H9 (cell line): ENCODE measurements around the gene IST1. TPM values are rescaled to one million over a fixed set of nuclear protein-coding genes. Genes with fewer than 3 reads are reported as not detected.

Source experiments
- DNase-seq: peaks from one replicate; pipeline ENCODE4 v3.0.0-alpha.2; 2017
- H2AFZ ChIP-seq: one replicate; pipeline ENCODE4 v1.6.1; 2013; ENCODE audit warnings: mild to moderate bottlenecking, low read length, control low read depth, moderate library complexity
- H2AK5ac ChIP-seq: 2 replicates; pipeline ENCODE4 v1.6.1; 2013; ENCODE audit warnings: low read length, control low read depth, mixed read lengths; ENCODE audit not compliant: insufficient read length
- H2BK120ac ChIP-seq: one replicate; pipeline ENCODE4 v1.6.1; 2013; ENCODE audit warnings: low read depth, mild to moderate bottlenecking, low read length, control low read depth, inconsistent platforms; ENCODE audit not compliant: poor library complexity, severe bottlenecking
- H2BK12ac ChIP-seq: 2 replicates; pipeline ENCODE4 v1.6.1; 2013; ENCODE audit warnings: low read length, control low read depth, mixed read lengths, low read depth; ENCODE audit not compliant: insufficient read length
- H2BK15ac ChIP-seq: 2 replicates; pipeline ENCODE4 v1.6.1; 2013; ENCODE audit warnings: low read depth, low read length, control low read depth
- H2BK20ac ChIP-seq: one replicate; pipeline ENCODE4 v1.6.1; 2013; ENCODE audit warnings: low read depth, mild to moderate bottlenecking, low read length, control low read depth, inconsistent platforms; ENCODE audit not compliant: poor library complexity, severe bottlenecking
- H2BK5ac ChIP-seq: 2 replicates; pipeline ENCODE4 v1.6.1; 2013; ENCODE audit warnings: low read length, control low read depth, mixed read lengths; ENCODE audit not compliant: insufficient read length
- H3K14ac ChIP-seq: 2 replicates; pipeline ENCODE4 v1.6.1; 2013; ENCODE audit warnings: low read length, control low read depth; ENCODE audit not compliant: insufficient read depth
- H3K18ac ChIP-seq: 2 replicates; pipeline ENCODE4 v1.6.1; 2013; ENCODE audit warnings: low read depth, mild to moderate bottlenecking, mixed read lengths, low read length, control low read depth; ENCODE audit not compliant: insufficient read length
- H3K23ac ChIP-seq: 2 replicates; pipeline ENCODE4 v1.6.1; 2013; ENCODE audit warnings: low read length, control low read depth, mixed read lengths, low read depth; ENCODE audit not compliant: insufficient read length
- H3K23me2 ChIP-seq: 2 replicates; pipeline ENCODE4 v1.6.1; 2013; ENCODE audit warnings: low read depth, mild to moderate bottlenecking, mixed read lengths, low read length, control low read depth; ENCODE audit not compliant: insufficient read length, poor library complexity, severe bottlenecking
- H3K27ac ChIP-seq: 2 replicates; pipeline ENCODE4 v1.5.1; 2013; ENCODE audit warnings: low read length, control low read depth, mixed read lengths, low read depth; ENCODE audit not compliant: insufficient read length
- H3K27me3 ChIP-seq: 2 replicates; pipeline ENCODE4 v1.6.1; 2013; ENCODE audit warnings: low read length, control low read depth, inconsistent platforms; ENCODE audit not compliant: insufficient read depth
- H3K4ac ChIP-seq: 2 replicates; pipeline ENCODE4 v1.6.1; 2013; ENCODE audit warnings: low read depth, mild to moderate bottlenecking, control low read depth, inconsistent platforms, low read length, moderate library complexity
- H3K4me1 ChIP-seq: 2 replicates; pipeline ENCODE4 v1.6.1; 2013; ENCODE audit warnings: low read length, control low read depth, inconsistent platforms; ENCODE audit not compliant: insufficient read depth
- H3K4me2 ChIP-seq: 2 replicates; pipeline ENCODE4 v1.6.1; 2013; ENCODE audit warnings: low read length, control low read depth, mixed read lengths; ENCODE audit not compliant: insufficient read length, insufficient read depth
- H3K56ac ChIP-seq: 2 replicates; pipeline ENCODE4 v1.6.1; 2013; ENCODE audit warnings: low read depth, mild to moderate bottlenecking, mixed read lengths, low read length, control low read depth; ENCODE audit not compliant: insufficient read length
- H3K79me1 ChIP-seq: 2 replicates; pipeline ENCODE4 v1.6.1; 2013; ENCODE audit warnings: low read depth, mild to moderate bottlenecking, moderate library complexity, low read length, control low read depth, inconsistent platforms; ENCODE audit not compliant: insufficient read depth, poor library complexity, severe bottlenecking
- H3K79me2 ChIP-seq: 2 replicates; pipeline ENCODE4 v1.6.1; 2013; ENCODE audit warnings: low read length, control low read depth, inconsistent platforms; ENCODE audit not compliant: insufficient read depth
- H3K9ac ChIP-seq: 2 replicates; pipeline ENCODE4 v1.6.1; 2013; ENCODE audit warnings: low read length, control low read depth, mixed read lengths; ENCODE audit not compliant: insufficient read length; ENCODE audit errors: extremely low read depth
- H3K9me3 ChIP-seq: one replicate; pipeline ENCODE4 v1.6.1; 2013; ENCODE audit warnings: low read depth, low read length, inconsistent platforms; ENCODE audit not compliant: control insufficient read depth
- H3T11ph ChIP-seq: one replicate; pipeline ENCODE4 v1.6.1; 2013; ENCODE audit warnings: mild to moderate bottlenecking, low read length, control low read depth, inconsistent platforms
- H4K20me1 ChIP-seq: one replicate; pipeline ENCODE4 v1.6.1; 2013; ENCODE audit not compliant: control insufficient read depth, insufficient read length, insufficient read depth
- H4K5ac ChIP-seq: 2 replicates; pipeline ENCODE4 v1.6.1; 2013; ENCODE audit warnings: low read depth, mild to moderate bottlenecking, mixed read lengths, low read length, control low read depth; ENCODE audit not compliant: insufficient read length
- H4K8ac ChIP-seq: replicated peaks from 2 replicates; pipeline ENCODE4 v1.6.1; 2013; ENCODE audit warnings: low read length, control low read depth, mixed read lengths, low read depth; ENCODE audit not compliant: insufficient read length
- H4K91ac ChIP-seq: 2 replicates; pipeline ENCODE4 v1.6.1; 2013; ENCODE audit warnings: low read depth, mild to moderate bottlenecking, moderate library complexity, mixed read lengths, low read length, control low read depth; ENCODE audit not compliant: insufficient read length
- H3K27ac Mint-ChIP-seq, 3 experiments: 2 replicates in 2 of 3; 3 replicates in 1 of 3; pipeline ENCODE4 v1.8.0; 2020 to 2021; ENCODE audit warnings: mixed read lengths in 3 of 3, mild to moderate bottlenecking in 1 of 3, moderate library complexity in 1 of 3
- H3K27me3 Mint-ChIP-seq: 2 replicates; pipeline ENCODE4 v1.8.0; 2021; ENCODE audit warnings: low read depth, mild to moderate bottlenecking, moderate library complexity, mixed read lengths
- H3K36me3 Mint-ChIP-seq, 3 experiments: 2 replicates in 2 of 3; 3 replicates in 1 of 3; pipeline ENCODE4 v1.8.0; 2020 to 2021; ENCODE audit warnings: low read depth in 3 of 3, mixed read lengths in 3 of 3; ENCODE audit not compliant: insufficient read depth in 1 of 3
- H3K4me1 Mint-ChIP-seq, 2 experiments: 2 replicates each; pipeline ENCODE4 v1.8.0; 2020; ENCODE audit warnings: mixed read lengths in 2 of 2
- H3K4me3 Mint-ChIP-seq, 2 experiments: 2 replicates in 1 of 2; 3 replicates in 1 of 2; pipeline ENCODE4 v1.8.0; 2020 to 2021; ENCODE audit warnings: mild to moderate bottlenecking in 2 of 2, mixed read lengths in 2 of 2, moderate library complexity in 1 of 2
- H3K9me3 Mint-ChIP-seq, 2 experiments: 2 replicates in 1 of 2; 3 replicates in 1 of 2; pipeline ENCODE4 v1.8.0; 2020; ENCODE audit warnings: mild to moderate bottlenecking in 2 of 2, mixed read lengths in 2 of 2, moderate library complexity in 1 of 2
- CTCF ChIP-seq: fragments of 200-600 bp; sonication (generic); conservative IDR thresholded peaks from 3 replicates; pipeline ENCODE4 v1.8.0; 2021; ENCODE audit warnings: antibody characterized with exemption, mild to moderate bottlenecking
- WGBS: extraction: QIAGEN DNeasy Blood & Tissue Kit; methylation state at CpG from one replicate; pipeline ENCODE4 v1.1.7; 2013; ENCODE audit warnings: missing lambda C conversion rate, low lambda C conversion rate, mixed read lengths; ENCODE audit not compliant: insufficient read length; ENCODE audit errors: extremely low coverage; 5-methylcytosine and 5-hydroxymethylcytosine counted together
- total RNA-seq: library from RNA; stranded (reverse); gene quantifications from 2 replicates; pipeline ENCODE4 v1.2.1, GENCODE V29; 2021

The IST1 gene
- total RNA-seq, 1 experiment from 2014 or later = 263 TPM

GRCh38 chr16:71863995-71864394, 31.3 kb upstream of the IST1 start:
- TF ChIP-seq CTCF = no peak
- Histone ChIP-seq H2BK12ac (no peak overlapping the region), H3K79me1 (no peaks in the 10 kb centered on the region), H3K23ac (no peak overlapping the region), H3K18ac (no peak overlapping the region), H3K79me2 (no peaks in the 10 kb centered on the region), H2AFZ (no peak overlapping the region), H3K4me1 (no peaks in the 10 kb centered on the region), H3K9me3 (no peaks in the 10 kb centered on the region), H3K4me2 (no peak overlapping the region), H2BK120ac (no peak overlapping the region), H3K23me2 (no peaks in the 10 kb centered on the region), H4K5ac (no peak overlapping the region), H3K56ac (no peak overlapping the region), H3K4ac (no peak overlapping the region), H3K27ac (no peak overlapping the region), H3K27me3 (no peaks in the 10 kb centered on the region), H4K8ac (no peak overlapping the region), H2BK5ac (no peak overlapping the region), H2AK5ac (no peak overlapping the region), H3T11ph (no peak overlapping the region), H4K91ac (no peak overlapping the region), H2BK15ac (no peak overlapping the region), H3K9ac (no peak overlapping the region), H2BK20ac (no peak overlapping the region), H4K20me1 (no peaks in the 10 kb centered on the region), H3K14ac (no peak overlapping the region)
- Mint-ChIP-seq H3K27ac (no peak overlapping the region; a peak in 1 of 7 replicates), H3K9me3 (no peaks in the 10 kb centered on the region), H3K27me3 (no peaks in the 10 kb centered on the region), H3K4me3 (no peak overlapping the region; a peak in 1 of 5 replicates), H3K36me3 (peaks cover 17 to 59% (median 53%) of the 10 kb centered on the region in 3 experiments; a peak in 6 of 7 replicates), H3K4me1 (peaks cover 5 to 8% of the 10 kb centered on the region in 2 experiments; a peak in 3 of 4 replicates)
- no CpG with 5 or more reads among the region's 5 CpGs for WGBS
- DNase-seq = no peak
